Prostate gland (tissue), 2 donors: ENCODE data around the gene TOMM22.

Source experiments
- POLR2A ChIP-seq: fragments of 450-650 bp; IDR thresholded peaks from one replicate; pipeline ENCODE4 v1.6.1; 2016; ENCODE audit warnings: antibody characterized with exemption, mild to moderate bottlenecking
- POLR2AphosphoS5 ChIP-seq: sonication (generic); formaldehyde crosslinking; IDR thresholded peaks from one replicate; pipeline ENCODE4 v1.6.1; 2017; ENCODE audit warnings: antibody characterized with exemption
- TF ChIP-seq, protein P1 (sequence below), 4 experiments: fragments of 200-600 bp in 2 of 4; fragments of 450-650 bp in 2 of 4; sonication (generic) in 2 of 4; IDR thresholded peaks; 1 replicate in 3 of 4; 2 replicates in 1 of 4; pipeline ENCODE4 v1.5.1; 2016 to 2019; ENCODE audit warnings: antibody characterized with exemption in 4 of 4, mild to moderate bottlenecking in 2 of 4, moderate library complexity in 2 of 4

DNA sequence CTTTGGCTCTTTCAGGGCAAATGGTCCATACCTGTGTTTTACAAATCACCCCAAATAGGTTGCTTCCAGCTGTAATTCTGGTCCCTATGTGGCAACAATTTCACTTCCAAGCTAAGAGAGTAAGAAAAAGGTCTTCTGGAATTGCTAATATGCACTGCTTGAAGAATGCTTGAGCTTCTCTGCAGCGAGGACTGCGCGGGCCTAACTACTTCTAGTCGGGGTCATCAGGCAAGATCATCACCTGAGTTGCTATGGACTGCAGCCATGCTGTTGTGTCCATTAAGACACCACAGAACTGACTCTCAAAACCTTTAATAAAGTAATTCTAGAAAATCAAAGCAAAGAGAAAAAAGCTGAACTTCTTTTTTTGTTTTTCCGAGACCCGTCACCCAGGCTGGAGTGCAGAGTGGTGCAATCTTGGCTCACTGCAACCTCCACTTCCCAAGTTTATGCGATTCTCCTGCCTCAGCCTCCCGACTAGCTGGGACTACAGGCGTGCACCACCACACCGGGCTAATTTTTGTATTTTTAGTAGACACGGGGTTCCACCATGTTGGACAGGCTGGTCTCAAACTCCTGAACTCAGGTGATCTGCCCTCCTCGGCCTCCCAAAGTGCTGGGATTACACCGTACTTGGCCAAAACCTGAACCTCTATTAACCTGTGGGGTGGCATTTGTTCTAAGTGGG, 16.8 kb downstream of the TOMM22 start:
- TF ChIP-seq, protein P1, sequence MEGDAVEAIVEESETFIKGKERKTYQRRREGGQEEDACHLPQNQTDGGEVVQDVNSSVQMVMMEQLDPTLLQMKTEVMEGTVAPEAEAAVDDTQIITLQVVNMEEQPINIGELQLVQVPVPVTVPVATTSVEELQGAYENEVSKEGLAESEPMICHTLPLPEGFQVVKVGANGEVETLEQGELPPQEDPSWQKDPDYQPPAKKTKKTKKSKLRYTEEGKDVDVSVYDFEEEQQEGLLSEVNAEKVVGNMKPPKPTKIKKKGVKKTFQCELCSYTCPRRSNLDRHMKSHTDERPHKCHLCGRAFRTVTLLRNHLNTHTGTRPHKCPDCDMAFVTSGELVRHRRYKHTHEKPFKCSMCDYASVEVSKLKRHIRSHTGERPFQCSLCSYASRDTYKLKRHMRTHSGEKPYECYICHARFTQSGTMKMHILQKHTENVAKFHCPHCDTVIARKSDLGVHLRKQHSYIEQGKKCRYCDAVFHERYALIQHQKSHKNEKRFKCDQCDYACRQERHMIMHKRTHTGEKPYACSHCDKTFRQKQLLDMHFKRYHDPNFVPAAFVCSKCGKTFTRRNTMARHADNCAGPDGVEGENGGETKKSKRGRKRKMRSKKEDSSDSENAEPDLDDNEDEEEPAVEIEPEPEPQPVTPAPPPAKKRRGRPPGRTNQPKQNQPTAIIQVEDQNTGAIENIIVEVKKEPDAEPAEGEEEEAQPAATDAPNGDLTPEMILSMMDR (IDR thresholded peaks at IDR 0.05): no peak
- TF ChIP-seq POLR2A (no peak), POLR2AphosphoS5 (no peak)
